Activated T-cell treated with anti-CD3 and anti-CD28 coated beads, Interleukin-2, amount 50 U/mL, for 48 hours (primary cell): ENCODE measurements around the gene MRPL53.

ENCODE experiments used
- DNase-seq, 2 experiments: peaks; one replicate each; pipeline ENCODE4 v3.0.0-alpha.2; 2020

Gene MRPL53

GRCh38 chr2:74424995-74425406, 47.5 kb downstream of the MRPL53 start:
- DNase-seq = no peak

GRCh38 chr2:74424139-74424992, 48.1 kb downstream of the MRPL53 start:
- no peak for DNase-seq

- no peak for DNase-seq
Observed at GRCh38 chr2:74423231-74424095, 49.0 kb downstream of the MRPL53 start.
